K562 (cell line): Measurements from ENCODE around the gene PAF1. TPM values are rescaled to one million over a fixed set of nuclear protein-coding genes. Genes with fewer than 3 reads are reported as not detected.
A peak's percentile ranks its signal among the peaks of the same experiment; 100 is the strongest.

Source experiments
- CREM ChIP-seq: IDR thresholded peaks from 2 replicates; pipeline ENCODE4 v1.6.1; 2014; ENCODE audit warnings: antibody characterized with exemption, low read depth
- FOXJ2 ChIP-seq: fragments of 200-800 bp; sonication (Bioruptor generic); IDR thresholded peaks from 2 replicates; pipeline ENCODE4 v1.6.1; 2016; ENCODE audit warnings: missing genetic modification characterization, missing compliant biosample characterization
- KAT8 ChIP-seq: fragments of 450-650 bp; IDR thresholded peaks from 2 replicates; pipeline ENCODE4 v1.6.1; 2016; ENCODE audit warnings: low read depth, mild to moderate bottlenecking
- KHSRP ChIP-seq: fragments of 450-650 bp; IDR thresholded peaks from 2 replicates; pipeline ENCODE4 v1.6.1; 2017
- NFYB ChIP-seq: IDR thresholded peaks from 2 replicates; pipeline ENCODE4 v1.6.1; 2011; ENCODE audit warnings: mild to moderate bottlenecking, moderate library complexity; ENCODE audit not compliant: insufficient read length; ENCODE audit errors: extremely low read depth
- SAFB2 ChIP-seq: fragments of 200-400 bp; formaldehyde crosslinking; IDR thresholded peaks from 2 replicates; pipeline ENCODE4 v1.6.1; 2018; ENCODE audit warnings: borderline replicate concordance, low read length, low read depth, moderate library complexity; ENCODE audit not compliant: severe bottlenecking
- SMARCC2 ChIP-seq: fragments of 450-650 bp; IDR thresholded peaks from 2 replicates; pipeline ENCODE4 v1.6.1; 2017; ENCODE audit warnings: antibody characterized with exemption, moderate library complexity, mild to moderate bottlenecking, low read depth
- SRF ChIP-seq, 2 experiments: fragments of 250-450, 450-650 bp in 1 of 2; sonication (Bioruptor Pico) in 1 of 2; sonication (generic) in 1 of 2; formaldehyde crosslinking; IDR thresholded peaks; 2 replicates each; pipeline versions ENCODE4 v1.5.0 to v1.5.1; 2020 to 2022; ENCODE audit warnings: mild to moderate bottlenecking in 1 of 2, missing genetic modification reagents in 1 of 2
- TCF7 ChIP-seq: sonication (generic); IDR thresholded peaks from 2 replicates; pipeline ENCODE4 v1.6.1; 2016; ENCODE audit warnings: antibody characterized with exemption, borderline replicate concordance
- ZFP1 ChIP-seq: fragments of 450-650 bp; formaldehyde crosslinking; IDR thresholded peaks from 2 replicates; pipeline ENCODE4 v1.4.0; 2020; ENCODE audit warnings: mild to moderate bottlenecking, mixed read lengths
- ZKSCAN8 ChIP-seq: fragments of 200-800 bp; sonication (Bioruptor generic); IDR thresholded peaks from 2 replicates; pipeline ENCODE4 v1.6.1; 2016; ENCODE audit warnings: missing genetic modification characterization, missing compliant biosample characterization
- ZNF407 ChIP-seq: fragments of 450-650 bp; IDR thresholded peaks from 2 replicates; pipeline ENCODE4 v1.6.1; 2016; ENCODE audit warnings: low read depth
- polyA plus RNA-seq, 8 experiments: library from polyadenylated mRNA; depleted of rRNA in 4 of 8; stranded (reverse) in 5 of 8; unstranded in 3 of 8; fragments of >200 nt; fragmentation: Nextera tagmentation in 2 of 8; fragmentation: Illumina TruSeq in 1 of 8; extraction: Ambion mirVana in 2 of 8; extraction: Trizol in 1 of 8; gene quantifications; 2 replicates each; pipeline versions ENCODE4 v1.2.1 to v1.2.3, GENCODE V29; 2011 to 2014; ENCODE audit warnings: inconsistent platforms in 1 of 8, missing spikeins in 1 of 8
- total RNA-seq, 7 experiments: library from RNA; depleted of rRNA in 6 of 7; stranded (reverse); fragments of >200 nt in 6 of 7; fragmentation: Illumina TruSeq in 2 of 7; extraction: Trizol in 2 of 7; gene quantifications; 2 replicates each; pipeline versions ENCODE4 v1.2.1 to v1.2.3, GENCODE V29; 2011 to 2021; ENCODE audit warnings: low replicate concordance in 1 of 7
- TF ChIP-seq, protein P1 (sequence below), 2 experiments: fragments of 450-650 bp in 1 of 2; sonication (generic) in 1 of 2; formaldehyde crosslinking in 1 of 2; IDR thresholded peaks in 1 of 2; conservative IDR thresholded peaks in 1 of 2; 2 replicates each; pipeline versions ENCODE4 v1.6.1 to v1.8.1; 2016 to 2023; ENCODE audit warnings: mild to moderate bottlenecking in 2 of 2, moderate library complexity in 2 of 2, inconsistent platforms in 1 of 2, missing genetic modification reagents in 1 of 2

PAF1 gene
- total and polyA plus RNA-seq, 9 of the 15 experiments (the other 6 are each of a cell fraction or from before 2014, with no cell fraction given): 1.5 to 45.0 (median 33.8) TPM

DNA sequence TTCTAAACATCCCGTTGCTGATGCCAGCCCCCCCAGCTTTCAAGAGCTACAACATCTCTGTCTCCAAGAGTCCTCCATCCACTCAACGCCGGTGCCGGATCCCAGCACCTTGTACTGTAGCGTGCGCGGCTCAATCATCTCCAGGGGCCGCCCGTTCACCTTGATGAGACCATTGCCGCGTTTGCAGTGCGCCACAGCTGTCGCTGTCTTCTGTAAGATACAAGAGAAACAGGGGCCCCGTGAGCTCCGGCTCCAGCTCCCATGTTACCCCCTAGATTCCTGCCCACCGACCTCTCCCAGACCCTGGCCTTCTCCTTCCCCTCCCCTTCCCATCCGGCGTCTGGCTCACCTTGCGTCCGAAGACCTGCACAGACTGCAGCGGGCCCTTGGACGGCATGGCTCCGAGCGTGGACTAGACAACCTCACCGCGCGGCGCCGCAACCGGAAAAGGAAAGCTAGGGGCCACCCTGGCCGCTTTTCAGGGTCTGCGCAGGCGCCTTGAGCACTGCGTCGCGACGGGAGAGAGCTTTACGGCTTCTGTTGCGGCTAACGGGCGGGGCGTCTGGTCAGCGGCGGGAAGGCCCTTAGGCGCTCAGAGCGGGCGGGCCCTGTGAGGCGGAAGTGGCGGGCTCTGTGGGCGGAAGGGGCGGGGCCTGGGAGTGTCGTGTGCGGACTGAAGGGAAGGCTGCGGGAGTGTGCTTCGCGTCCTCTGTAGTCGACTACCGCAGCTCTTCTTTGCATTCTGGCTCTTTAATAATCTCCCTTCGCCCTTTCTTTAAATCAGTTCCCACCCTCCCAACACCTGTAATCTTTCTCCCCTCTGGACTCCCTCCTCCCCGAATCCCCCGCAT is 44.8 kb upstream of the PAF1 start, which contains the start of gene RPS16 (continued):
- TF ChIP-seq ZNF407 (no peak; the same call in 1 of the 2 replicates), KHSRP (no peak), TCF7 (no peak; the same call in 1 of the 2 replicates), SRF (CRISPR knock-in tag; IDR thresholded peaks at IDR 0.05) (peak; percentile 42 to 81; a peak in 3 of 4 replicates), SAFB2 (no peak), ZFP1 (no peak), NFYB (no peak), ZKSCAN8 (CRISPR knock-in tag) (no peak), SMARCC2 (no peak), KAT8 (no peak), CREM (peak; percentile 81), FOXJ2 (no peak)
- TF ChIP-seq, protein P1, sequence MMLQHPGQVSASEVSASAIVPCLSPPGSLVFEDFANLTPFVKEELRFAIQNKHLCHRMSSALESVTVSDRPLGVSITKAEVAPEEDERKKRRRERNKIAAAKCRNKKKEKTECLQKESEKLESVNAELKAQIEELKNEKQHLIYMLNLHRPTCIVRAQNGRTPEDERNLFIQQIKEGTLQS (IDR thresholded peaks at IDR 0.05): no peak
- TF ChIP-seq, protein P1 (CRISPR knock-in tag; conservative IDR thresholded peaks at IDR 0.05): no peak
